HG02852 (cell line): Measurements from ENCODE around the gene NPAT.
"Not testable (repeated sequence)": the region's sequence is repeated elsewhere in the genome, so short reads cannot be mapped to it uniquely, and the experiment has no call there.

Experiments
- ATAC-seq: cut with Tn5 transposase; IDR thresholded peaks from one replicate; pipeline ENCODE4 v1.9.1; 2021; ENCODE audit warnings: mild to moderate bottlenecking, moderate library complexity; ENCODE audit not compliant: unreplicated experiment

Gene NPAT

DNA sequence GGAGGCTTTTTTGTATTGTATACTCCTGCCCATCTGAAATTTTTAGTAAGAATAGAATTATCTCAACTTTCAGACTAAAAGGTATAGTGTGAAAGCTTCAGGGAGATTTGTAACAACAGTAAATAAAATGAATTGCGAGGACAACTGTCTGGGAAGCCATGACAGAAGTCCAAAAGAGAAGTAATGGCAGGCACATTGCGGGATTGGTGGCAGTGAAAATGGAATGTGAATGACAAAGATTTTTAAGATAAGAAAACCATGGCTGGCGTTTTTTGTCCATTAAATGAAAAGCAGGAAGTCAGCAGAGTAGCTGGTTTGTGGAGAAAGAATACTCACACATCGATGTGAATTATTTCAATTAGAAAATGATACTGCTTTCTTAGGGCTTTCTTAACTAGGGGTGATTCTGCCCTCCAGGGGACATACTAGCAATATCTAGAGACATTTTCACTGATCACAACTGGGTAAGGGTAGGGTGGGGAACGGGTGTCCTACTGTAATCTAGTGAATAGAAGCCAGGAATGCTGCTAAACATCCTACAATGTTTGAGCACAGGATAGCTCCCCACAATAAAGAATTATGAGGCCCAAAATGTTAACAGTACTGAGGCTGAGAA, 1.6 kb downstream of the NPAT start:
- ATAC-seq, result no peak

DNA sequence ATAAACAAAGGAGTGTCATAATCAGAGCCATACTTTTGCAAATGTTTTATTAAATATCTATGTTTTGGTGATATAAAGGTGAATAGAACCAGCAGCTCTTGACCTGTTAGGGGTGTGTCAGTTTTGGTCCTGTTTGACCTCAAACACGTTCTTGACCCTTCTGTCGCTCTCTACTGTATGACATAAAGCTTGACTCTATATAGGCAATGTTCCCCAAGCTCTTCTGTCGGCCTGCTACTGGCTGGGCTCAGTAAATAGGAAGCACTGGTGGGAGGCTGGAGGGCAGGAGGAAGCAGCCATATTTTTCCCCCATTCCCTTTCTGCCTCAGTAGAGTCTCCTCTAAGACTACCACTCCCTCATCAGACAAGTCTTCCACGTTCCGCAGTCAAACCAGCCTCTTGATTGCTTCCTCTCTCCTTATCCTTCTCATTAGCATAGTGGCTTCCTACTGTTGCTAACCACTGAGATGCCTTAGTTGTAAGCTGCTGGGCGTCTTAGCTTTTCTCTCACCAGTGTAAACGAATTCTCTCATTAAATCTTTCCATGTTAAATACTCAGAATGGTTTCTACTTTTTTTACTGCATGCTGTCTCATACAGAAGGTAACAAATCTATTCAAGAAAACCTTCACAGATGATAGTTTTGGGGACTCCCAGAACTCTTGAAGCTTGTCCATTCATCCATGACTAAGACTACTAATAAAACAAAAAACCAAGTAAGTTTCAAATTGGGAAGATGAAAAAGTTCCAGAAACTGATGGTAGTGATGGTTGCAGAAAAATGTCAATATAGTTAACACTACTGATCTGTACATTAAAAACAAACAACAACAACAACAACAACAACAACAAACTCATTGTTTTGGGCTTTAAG, 3.3 kb downstream of the NPAT start:
- no peak for ATAC-seq

DNA sequence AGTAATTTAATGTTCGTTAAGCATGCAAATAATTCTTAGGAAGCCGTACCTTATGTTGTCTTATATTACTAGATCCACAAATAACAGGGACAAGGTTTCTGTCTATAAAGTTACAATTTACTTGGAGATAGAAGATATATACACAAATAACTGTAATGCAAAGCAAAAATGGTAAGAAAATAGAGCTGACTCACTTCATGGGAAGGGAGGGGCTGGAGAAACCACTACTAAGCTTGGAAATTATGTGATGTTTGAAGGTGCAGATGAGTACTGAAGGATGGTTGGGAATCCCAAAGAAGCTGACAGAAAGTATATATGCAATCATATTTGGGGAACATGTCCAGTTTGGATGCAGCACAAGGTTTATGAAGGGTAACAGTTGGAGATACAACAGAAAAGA, 4.0 kb downstream of the NPAT start:
- no peak for ATAC-seq

DNA sequence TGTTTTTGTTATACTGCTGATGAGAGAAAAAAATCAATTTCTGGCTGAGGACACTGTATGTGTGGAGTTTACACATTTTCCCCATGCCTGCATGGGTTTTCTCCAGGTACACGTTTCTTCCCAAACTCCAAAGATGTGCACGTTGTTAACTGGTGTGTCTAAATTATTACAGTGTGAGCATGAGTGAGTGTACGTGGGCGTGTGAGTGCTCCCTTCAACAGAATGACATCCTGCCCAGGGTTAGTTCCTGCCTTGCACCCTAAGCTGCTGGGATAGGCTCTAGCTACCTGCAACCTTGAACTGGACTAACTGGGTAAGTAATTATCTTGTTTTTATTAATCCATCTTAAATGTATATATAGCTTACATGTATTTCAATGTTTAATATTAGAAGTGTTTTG, 5.5 kb downstream of the NPAT start:
- no peak for ATAC-seq

DNA sequence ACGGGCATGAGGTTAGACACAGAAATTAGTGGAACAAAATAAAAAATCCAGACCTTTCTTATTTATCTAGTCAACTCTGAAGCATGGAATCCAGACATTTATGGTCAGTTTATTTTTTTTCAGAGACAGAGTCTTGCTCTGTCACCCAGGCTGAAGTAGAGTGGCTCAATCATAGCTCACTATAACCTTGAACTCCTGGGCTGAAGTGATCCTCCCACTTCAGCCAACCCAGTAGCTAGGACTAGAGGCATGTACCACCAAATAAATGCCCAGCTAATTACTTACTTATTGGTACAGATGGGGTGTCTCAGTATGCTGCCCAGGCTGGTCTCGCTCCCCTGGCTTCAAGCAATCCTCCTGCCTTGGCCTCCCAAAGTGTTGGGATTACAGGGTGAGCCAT, 8.7 kb downstream of the NPAT start:
- no peak for ATAC-seq

DNA sequence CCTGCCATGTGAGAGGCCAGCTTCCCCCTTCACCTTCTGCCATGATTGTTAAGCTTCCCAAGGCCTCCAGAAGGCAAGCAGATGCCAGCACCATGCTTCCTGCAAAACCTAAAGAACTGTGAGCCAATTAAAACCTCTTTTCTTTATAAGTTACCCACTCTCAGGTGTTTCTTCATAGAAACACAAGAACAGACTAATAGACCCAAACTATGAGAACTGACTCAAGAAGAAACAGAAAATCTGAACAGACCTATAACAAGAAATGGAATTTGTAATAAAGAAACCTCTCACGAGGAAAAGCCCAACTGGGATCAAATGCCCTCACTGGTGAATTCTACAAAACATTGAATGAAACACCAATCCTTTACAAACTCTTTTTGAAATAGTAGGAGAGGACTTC, 12.0 kb downstream of the NPAT start:
- ATAC-seq, result no peak

DNA sequence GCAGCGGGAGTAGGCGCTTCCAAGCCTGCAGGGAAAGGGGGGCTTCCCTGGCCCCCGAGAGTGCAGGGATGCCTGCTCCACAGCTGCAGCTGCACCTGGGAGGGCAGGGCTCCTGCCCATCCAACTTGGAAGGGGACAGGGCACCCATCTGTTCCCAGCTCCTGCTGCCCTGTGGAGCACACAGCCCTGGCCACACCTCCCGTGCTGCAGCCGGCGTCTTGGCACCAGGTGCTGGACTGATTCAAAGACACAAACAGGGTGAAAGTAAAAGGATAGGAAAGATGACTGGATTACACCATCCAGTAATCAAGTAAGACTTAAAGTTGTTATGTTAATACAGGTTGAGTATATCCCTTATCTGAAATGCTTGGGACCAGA, 14.8 kb downstream of the NPAT start:
- no peak for ATAC-seq

DNA sequence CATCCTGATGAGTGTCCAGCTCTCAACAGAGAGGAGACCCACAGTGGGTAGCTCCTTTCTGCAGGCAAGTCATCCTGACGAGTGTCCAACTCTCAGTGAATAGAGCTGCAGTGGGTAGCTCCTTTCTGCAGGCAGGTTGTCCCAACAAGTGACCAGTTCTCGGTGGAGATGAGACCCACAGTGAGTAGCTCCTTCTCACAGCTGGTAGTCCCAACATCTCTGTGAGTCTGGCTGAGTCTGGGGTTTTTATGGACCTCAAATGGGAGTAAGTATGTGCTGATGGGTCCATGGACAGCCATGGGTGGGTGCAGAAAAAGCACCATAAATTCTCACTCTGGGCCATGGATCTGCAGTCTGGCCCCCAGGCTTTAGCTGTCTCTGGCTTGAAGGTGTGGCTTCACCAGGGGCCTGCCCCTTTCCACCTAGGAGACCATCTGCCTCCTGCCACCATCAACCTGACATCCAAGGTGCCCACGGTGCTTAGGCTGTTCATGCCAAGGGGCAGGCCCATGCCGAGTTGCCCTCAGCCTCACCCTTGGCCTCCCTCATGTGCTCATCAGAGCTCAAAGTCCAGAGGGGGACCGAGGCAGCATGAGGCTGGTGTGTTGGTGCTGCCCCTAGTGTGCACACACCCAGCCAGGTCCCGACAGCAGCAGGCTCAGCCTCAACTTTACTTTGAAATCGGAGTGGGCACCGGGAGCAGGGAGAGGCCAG, 15.3 kb downstream of the NPAT start:
- ATAC-seq, result no peak

DNA sequence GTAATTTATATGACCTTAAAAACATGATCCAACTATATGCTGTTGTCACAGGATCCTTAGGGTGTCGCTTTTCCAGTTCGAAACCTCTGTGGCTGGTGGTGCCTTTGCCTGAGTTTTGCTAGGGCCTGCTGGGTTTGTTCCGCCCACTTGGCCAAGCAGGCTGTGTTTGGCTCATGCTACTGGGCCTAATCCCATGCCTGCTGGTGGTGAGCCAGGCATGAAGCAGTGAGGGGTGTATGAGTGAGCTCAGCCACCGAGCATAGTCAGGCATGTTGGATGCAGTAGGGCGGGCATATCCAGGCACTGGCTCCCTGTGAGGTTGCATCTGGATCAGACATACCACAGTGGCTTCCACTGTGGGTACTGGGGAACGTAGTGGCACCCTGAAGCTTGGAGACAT, 16.3 kb downstream of the NPAT start:
- ATAC-seq, result no peak

DNA sequence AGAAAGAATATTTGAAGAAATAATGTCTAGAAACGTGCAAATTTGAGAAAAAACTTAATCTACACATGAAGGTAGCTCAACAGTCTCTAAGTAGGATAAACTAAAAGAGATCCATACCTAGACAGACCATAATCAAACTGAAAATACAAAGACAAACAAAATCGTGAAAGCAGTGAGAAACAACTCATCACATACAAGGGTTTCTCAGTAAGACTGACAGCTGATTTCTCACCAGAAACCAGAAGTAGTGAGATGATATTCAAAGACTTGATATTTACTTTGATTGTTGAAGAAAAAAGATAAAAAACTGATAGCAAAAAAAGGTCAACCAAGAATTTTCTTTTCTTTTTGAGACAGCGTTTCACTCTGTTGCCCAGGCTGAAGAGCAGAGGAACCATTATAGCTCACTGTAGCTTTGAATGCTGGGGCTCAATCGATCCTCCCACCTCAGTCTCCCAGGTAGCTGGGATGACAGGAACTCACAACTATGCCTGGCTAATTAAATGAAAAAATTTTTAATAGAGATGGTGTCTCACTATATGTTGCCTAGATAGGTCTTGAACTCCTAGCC, 17.4 kb downstream of the NPAT start:
- ATAC-seq, result no peak

DNA sequence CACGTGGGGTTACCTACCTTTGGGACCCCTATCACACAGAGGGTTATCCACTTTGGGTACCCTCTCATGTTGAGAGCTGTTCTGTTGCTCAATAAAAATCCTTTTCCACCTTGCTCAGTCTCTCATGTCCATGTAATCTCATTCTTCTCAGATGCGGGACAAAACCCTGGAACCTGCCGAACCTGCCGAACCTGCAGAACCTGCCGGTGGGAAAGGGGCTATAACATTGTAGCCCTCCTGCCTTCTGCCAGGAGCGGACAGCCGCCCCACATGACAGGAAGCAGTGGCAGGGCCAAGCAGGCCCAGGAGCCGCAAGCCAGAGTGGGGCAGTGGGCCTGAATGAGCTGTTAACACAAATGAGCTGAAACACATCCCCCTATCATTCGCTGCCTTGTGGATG, 18.1 kb downstream of the NPAT start:
- ATAC-seq, result no peak

DNA sequence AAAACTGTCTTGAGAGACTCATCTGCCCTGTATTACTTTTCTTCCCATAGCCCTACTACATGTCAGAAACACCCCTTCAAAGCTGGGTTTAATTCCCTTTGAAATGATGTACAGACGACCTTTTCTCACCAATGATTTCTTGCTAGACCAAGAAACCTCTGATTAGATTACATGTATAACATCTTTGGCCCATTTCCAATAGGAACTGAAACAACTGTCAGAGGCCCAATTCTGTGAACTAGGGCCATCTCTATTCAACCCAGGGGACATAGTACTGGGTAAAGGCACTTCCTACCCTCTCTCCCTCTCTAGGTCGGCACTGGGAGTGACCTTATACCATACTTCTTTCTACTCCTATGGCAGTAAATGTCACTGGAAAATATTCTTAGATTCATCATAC, 19.4 kb downstream of the NPAT start:
- ATAC-seq, result no peak

DNA sequence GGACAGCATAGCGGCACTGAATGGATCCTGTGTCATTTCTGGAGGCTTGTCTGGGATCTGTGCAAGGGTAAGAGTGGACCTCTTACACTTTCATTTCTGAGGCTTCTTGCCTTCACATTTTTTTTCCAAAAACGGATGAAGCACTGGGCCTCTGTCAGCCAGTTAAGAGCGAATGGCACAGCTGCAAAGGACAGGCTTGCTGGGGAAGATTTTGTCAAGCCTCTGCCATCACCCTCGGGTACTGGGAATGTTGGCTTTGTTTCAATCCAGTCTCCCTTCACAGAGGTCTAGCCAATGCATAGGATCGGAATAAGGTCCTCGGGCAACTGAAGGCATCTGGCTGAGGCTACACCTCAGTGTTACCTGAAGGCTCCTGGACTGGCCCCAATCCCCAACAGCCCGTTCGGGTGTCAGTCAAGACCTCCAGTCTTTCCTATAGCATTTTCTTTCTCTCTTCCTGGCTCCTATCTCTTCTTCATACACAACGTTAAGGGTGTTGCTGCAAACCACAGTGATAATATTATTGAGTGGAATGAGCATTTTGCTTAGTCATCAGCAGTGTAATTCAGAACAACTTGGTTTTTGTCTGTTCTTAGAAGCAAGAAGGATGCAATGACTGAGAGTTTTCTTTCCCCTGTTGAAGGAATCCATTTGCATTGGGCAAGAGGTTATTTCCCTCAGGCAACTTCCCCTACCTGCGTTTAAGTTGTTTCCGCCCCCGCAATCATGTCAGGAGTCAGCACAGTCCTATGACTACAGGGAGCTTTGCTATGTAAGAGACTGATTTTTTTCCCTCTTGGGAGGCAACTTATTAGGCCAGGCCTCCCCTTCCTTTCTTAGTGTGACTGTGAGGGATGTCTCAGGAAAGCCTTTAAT, 22.8 kb downstream of the NPAT start:
- ATAC-seq, result peak; percentile 91

DNA sequence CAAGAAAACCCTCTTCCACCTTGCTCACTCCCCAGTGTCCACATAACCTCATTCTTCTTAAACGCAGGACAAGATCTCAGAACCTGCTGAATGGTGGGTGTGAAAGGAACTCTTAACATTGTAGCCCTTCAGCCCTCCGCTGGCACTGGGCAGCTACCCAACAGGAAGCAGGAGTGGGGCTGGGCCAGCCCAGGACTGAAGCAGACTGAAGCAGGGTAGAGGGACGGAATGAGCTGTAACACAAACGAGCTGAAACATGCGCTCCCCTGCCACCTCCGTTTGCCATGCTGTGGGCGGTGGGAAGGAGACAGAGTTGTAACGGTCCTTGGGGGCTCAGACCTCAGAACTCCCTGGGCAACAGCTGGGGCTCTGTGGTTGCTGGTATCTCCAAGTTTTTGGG, 23.6 kb downstream of the NPAT start:
- no peak for ATAC-seq

DNA sequence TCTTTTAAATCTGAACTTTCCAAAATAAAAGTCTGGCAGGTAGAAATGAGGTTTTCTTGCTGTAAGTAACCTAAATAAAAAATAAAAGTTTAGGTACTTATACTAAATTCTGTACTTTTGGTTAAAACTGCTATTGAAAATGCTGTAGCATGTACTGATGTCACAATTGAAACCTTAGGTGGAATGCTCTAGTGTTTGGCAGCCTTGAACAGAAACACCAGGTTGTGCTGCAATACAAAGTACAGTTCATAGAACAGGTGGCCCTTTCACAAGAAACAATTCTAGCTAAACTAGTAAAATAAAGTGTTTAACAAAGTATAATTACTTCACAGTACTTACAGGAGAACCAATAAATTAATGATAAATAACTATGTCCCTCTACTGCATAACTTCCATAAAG, 25.1 kb downstream of the NPAT start:
- peak; percentile 28 for ATAC-seq

DNA sequence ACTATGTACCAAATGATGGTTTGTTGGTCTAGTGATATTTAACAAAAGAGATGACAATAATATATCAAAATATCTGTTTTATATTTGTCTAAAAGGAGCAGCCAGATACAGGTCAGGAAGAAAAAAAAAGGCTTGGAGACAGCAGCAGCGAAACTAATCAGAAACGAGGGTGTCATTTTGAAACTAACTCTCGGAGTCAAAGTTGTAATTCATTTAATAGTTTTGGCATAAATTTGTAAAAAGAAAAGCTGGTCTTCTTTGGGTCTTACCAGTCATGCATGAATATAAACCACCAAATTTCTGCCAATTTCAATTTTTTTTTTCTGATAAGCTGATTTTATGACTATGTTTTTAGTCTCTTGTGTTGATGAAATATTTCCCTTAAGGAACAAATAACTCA, 25.5 kb downstream of the NPAT start:
- no peak for ATAC-seq

DNA sequence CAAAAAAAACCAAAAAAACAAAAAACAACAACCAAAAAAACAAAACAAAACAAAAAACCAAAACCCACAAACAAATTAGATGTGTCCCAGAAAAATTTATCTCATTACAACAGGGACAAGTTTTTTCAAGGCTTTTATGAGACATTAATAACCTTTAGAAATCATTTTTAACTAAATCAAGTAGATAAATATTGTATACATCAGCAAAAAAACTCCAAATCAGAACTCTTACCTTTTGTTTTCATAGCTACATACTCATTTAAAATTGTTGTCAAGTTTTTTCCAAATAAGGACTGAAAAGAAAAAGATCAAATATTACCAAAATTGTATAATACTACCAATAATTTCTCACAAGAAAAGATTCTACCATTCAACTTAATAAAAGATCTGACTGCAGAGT, 28.7 kb downstream of the NPAT start:
- no peak for ATAC-seq

DNA sequence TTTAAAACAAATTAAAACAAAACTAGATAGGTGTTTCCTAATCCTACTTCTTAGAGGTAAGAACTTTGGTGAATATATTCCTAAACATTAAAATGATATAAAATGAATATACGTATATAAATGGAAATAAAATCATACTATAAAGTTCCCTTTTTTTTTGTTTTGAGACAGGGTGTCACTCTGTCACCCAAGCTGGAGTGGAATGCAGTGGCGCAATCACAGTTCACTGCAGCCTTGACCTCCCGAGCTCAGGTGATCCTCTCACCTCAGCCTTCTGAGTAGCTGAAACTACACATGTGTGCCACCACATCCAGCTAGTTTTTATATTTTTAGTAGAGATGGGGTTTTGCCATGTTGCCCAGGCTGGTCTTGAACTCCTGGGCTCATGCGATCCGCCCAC, 44.9 kb downstream of the NPAT start:
- ATAC-seq, result no peak

DNA sequence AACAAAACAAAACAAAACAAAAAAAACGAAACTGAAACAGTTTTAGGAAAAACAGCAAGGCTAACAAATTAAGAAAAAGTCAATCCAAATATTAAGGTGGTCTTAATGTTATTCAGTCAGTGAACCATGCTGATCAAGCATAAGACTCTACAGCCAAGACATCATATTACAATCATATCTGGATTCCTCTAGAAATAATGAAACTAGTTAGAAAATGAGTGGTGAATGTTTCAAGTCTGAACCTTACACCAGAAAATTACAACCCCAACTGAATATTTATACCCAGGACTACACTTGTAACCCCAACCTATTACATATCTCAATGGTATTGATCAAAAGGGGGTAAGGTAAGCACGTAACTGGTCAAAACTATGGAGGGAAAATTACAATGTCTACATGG, 52.3 kb downstream of the NPAT start:
- ATAC-seq, result peak; percentile 50

DNA sequence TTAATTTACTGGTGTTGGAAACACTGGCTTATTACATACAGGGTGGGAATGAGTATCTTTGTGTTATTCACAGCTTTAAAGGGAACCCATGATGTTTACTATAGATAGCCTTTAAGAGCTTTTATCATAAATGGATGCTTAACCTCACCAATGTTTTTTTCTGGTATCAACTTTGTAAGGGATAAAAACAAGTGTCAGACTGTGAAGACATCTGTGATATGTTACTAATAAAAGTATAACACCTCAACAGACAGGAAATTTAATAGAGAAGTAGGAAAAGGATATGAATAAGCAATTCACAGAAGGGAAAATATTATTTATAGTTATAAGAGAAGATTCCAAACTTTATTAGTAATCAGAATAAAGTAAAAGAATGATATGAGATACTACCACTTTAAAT, 54.8 kb downstream of the NPAT start:
- no peak for ATAC-seq

DNA sequence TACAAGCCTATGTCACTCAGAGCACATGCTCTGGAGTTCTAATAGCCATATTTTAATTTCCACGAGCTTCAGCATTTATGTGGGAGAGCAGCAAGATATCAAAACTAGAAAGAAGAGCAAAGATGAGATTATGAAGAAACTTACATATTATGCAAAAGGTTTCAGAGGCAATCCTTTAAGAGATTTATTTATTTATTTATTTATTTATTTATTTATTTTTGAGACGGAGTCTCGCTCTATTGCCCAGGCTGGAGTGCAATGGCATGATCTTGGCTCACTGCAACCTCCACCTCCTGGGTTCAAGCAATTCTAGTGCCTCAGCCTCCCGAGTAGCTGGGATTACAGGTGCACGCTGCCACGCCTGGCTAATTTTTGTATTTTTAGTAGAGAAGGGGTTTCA, 59.6 kb downstream of the NPAT start:
- not testable (repeated sequence) for ATAC-seq
